CD14-positive monocyte (primary cell): ENCODE measurements around the gene HTRA2. TPM values are rescaled to one million over a fixed set of nuclear protein-coding genes. Genes with fewer than 3 reads are reported as not detected.

Experiments used
- DNase-seq, 3 donors: peaks; one replicate each; pipeline ENCODE4 v3.0.0-alpha.2; 2011 to 2022
- H2AFZ ChIP-seq: 2 replicates; pipeline ENCODE4 v1.6.0; 2012; ENCODE audit warnings: mild to moderate bottlenecking, low read depth, low read length, inconsistent platforms; ENCODE audit not compliant: insufficient read depth, poor library complexity, severe bottlenecking
- H3K27ac ChIP-seq, 2 donors: 1 replicate in 1 of 2; 2 replicates in 1 of 2; pipeline ENCODE4 v1.5.1; 2012 to 2013; ENCODE audit warnings: low read length in 2 of 2, control low read depth in 1 of 2, inconsistent platforms in 1 of 2, low read depth in 1 of 2, mild to moderate bottlenecking in 1 of 2
- H3K27me3 ChIP-seq, 2 donors: one replicate each; pipeline versions ENCODE4 v1.6.0 to v1.6.1; 2011 to 2013; ENCODE audit warnings: low read length in 2 of 2; ENCODE audit not compliant: control insufficient read depth in 2 of 2, insufficient read depth in 2 of 2
- H3K36me3 ChIP-seq, 2 donors: replicated peaks in 1 of 2; 1 replicate in 1 of 2; 2 replicates in 1 of 2; pipeline versions ENCODE4 v1.5.1 to v1.6.1; 2012 to 2013; ENCODE audit warnings: low read length in 2 of 2, control low read depth in 1 of 2, inconsistent platforms in 1 of 2, mild to moderate bottlenecking in 1 of 2; ENCODE audit not compliant: insufficient read depth in 2 of 2, control insufficient read depth in 1 of 2
- H3K4me1 ChIP-seq, 2 donors: 1 replicate in 1 of 2; 2 replicates in 1 of 2; pipeline versions ENCODE4 v1.5.1 to v1.6.1; 2012 to 2013; ENCODE audit warnings: low read length in 2 of 2, control low read depth in 1 of 2, inconsistent platforms in 1 of 2, mild to moderate bottlenecking in 1 of 2, moderate library complexity in 1 of 2; ENCODE audit not compliant: insufficient read depth in 2 of 2, control insufficient read depth in 1 of 2
- H3K4me2 ChIP-seq: replicated peaks from 2 replicates; pipeline ENCODE3; 2012; ENCODE audit warnings: low read length, moderate library complexity, mild to moderate bottlenecking; ENCODE audit not compliant: poor library complexity, severe bottlenecking; ENCODE audit errors: extremely low read depth
- H3K4me3 ChIP-seq, 3 experiments: fragments of 200-600 bp in 1 of 3; sonication (generic) in 1 of 3; replicated peaks in 1 of 3; 1 replicate in 2 of 3; 2 replicates in 1 of 3; pipeline ENCODE4 v1.5.1; 2011 to 2013; ENCODE audit warnings: low read length in 3 of 3, mild to moderate bottlenecking in 3 of 3, control low read depth in 2 of 3, low read depth in 2 of 3, inconsistent platforms in 1 of 3, moderate library complexity in 1 of 3
- H3K79me2 ChIP-seq: 2 replicates; pipeline ENCODE4 v1.6.0; 2012; ENCODE audit warnings: mild to moderate bottlenecking, control low read depth, inconsistent platforms, low read length, moderate library complexity; ENCODE audit not compliant: insufficient read depth
- H3K9ac ChIP-seq: 2 replicates; pipeline ENCODE4 v1.6.0; 2017; ENCODE audit warnings: low read length, mild to moderate bottlenecking; ENCODE audit not compliant: insufficient read depth, poor library complexity, severe bottlenecking
- H3K9me3 ChIP-seq, 2 donors: replicated peaks in 1 of 2; 1 replicate in 1 of 2; 2 replicates in 1 of 2; pipeline versions ENCODE4 v1.5.1 to v1.6.1; 2012 to 2013; ENCODE audit warnings: low read length in 2 of 2, control low read depth in 1 of 2; ENCODE audit not compliant: control insufficient read depth in 1 of 2, insufficient read depth in 1 of 2
- H4K20me1 ChIP-seq: 2 replicates; pipeline ENCODE4 v1.6.0; 2012; ENCODE audit warnings: mild to moderate bottlenecking, low read length, control low read depth, moderate library complexity; ENCODE audit not compliant: insufficient read depth
- H3K27ac Mint-ChIP-seq, 7 donors: one replicate each; pipeline ENCODE4 v1.8.0; 2020; ENCODE audit warnings: mild to moderate bottlenecking in 7 of 7, mixed read lengths in 7 of 7, moderate library complexity in 6 of 7, inconsistent platforms in 2 of 7
- H3K27me3 Mint-ChIP-seq, 3 donors: one replicate each; pipeline ENCODE4 v1.8.0; 2021 to 2022; ENCODE audit warnings: low read depth in 3 of 3, mild to moderate bottlenecking in 3 of 3, mixed read lengths in 3 of 3, moderate library complexity in 3 of 3, inconsistent platforms in 1 of 3
- H3K36me3 Mint-ChIP-seq, 2 donors: one replicate each; pipeline ENCODE4 v1.8.0; 2020; ENCODE audit warnings: mixed read lengths in 2 of 2, inconsistent platforms in 1 of 2, mild to moderate bottlenecking in 1 of 2
- H3K4me1 Mint-ChIP-seq: one replicate; pipeline ENCODE4 v1.8.0; 2020; ENCODE audit warnings: mild to moderate bottlenecking, mixed read lengths
- H3K4me3 Mint-ChIP-seq, 2 donors: one replicate each; pipeline ENCODE4 v1.8.0; 2020; ENCODE audit warnings: mild to moderate bottlenecking in 2 of 2, mixed read lengths in 2 of 2, moderate library complexity in 1 of 2
- H3K9me3 Mint-ChIP-seq, 7 donors: one replicate each; pipeline ENCODE4 v1.8.0; 2020 to 2022; ENCODE audit warnings: mixed read lengths in 7 of 7, mild to moderate bottlenecking in 6 of 7, moderate library complexity in 6 of 7, inconsistent platforms in 2 of 7
- CTCF ChIP-seq: fragments of 200-600 bp; IDR thresholded peaks from one replicate; pipeline ENCODE4 v1.8.0; 2022; ENCODE audit warnings: antibody characterized with exemption, mild to moderate bottlenecking
- WGBS: methylation state at CpG from one replicate; pipeline ENCODE4 v1.1.5; 2013; ENCODE audit warnings: missing lambda C conversion rate; ENCODE audit not compliant: insufficient coverage; 5-methylcytosine and 5-hydroxymethylcytosine counted together
- intact Hi-C, 2 donors: fragments of 100-400 bp; cut with micrococcal nuclease; formaldehyde crosslinking; loops; one replicate each; pipeline versions ENCODE4 v1.15.0 to v1.15.1; 2023
- polyA plus RNA-seq, 3 donors: library from polyadenylated mRNA; depleted of rRNA in 1 of 3; unstranded in 2 of 3; stranded (reverse) in 1 of 3; fragments of 300-500 nt in 2 of 3; fragments of >200 nt in 1 of 3; fragmentation: Illumina TruSeq in 2 of 3; gene quantifications; 1 replicate in 2 of 3; 2 replicates in 1 of 3; pipeline ENCODE4 v1.2.3, GENCODE V29; 2012 to 2021

The HTRA2 gene
- polyA plus RNA-seq, 3 donors: 11.3 to 20.5 (median 15.0) TPM

- Mint-ChIP-seq H3K4me3 (no peak overlapping the region), H3K27me3 (peaks cover 2 to 8% (median 7%) of the 10 kb centered on the region in 3 donors)
- H3K9ac ChIP-seq: no peak overlapping the region
These were observed 2.0 kb upstream of the HTRA2 start for GRCh38 chr2:74527741-74528140.

More at GRCh38 chr2:74527741-74528140, 2.0 kb upstream of the HTRA2 start:
- no peaks in the 10 kb centered on the region for H3K9me3 ChIP-seq
- H3K36me3 Mint-ChIP-seq: peaks cover 28 to 41% of the 10 kb centered on the region in 2 donors
- H3K4me1 ChIP-seq: peaks cover 28 to 46% of the 10 kb centered on the region in 2 donors
- no peak overlapping the region for H2AFZ ChIP-seq
- H4K20me1 ChIP-seq: peaks cover 26% of the 10 kb centered on the region
- peaks cover 18 to 30% of the 10 kb centered on the region in 2 donors for H3K36me3 ChIP-seq
- peak overlapping the region in 1 of 2 donors; percentile 59 for H3K27ac ChIP-seq
- H3K27ac Mint-ChIP-seq: peak overlapping the region in 3 of 7 donors; percentile 22 to 64 (median 30)
- no peak for TF ChIP-seq CTCF
- H3K9me3 Mint-ChIP-seq: peaks cover 0 to 8% (median 0%) of the 10 kb centered on the region in 7 donors
- no peaks in the 10 kb centered on the region for H3K27me3 ChIP-seq
- no peak for DNase-seq
- H3K4me3 ChIP-seq: no peak overlapping the region
- intact Hi-C loops: loop anchor here (2.0 to 5.0 kb wide), 3 partner anchors 45 to 70 kb away; partner anchors contain the start of genes CCDC142 (in 2 of the 2), INO80B (in 2 of the 2), TTC31 (in 2 of the 2) and WBP1 (in 2 of the 2)
- peaks cover 42% of the 10 kb centered on the region for H3K4me1 Mint-ChIP-seq
- peaks cover 29% of the 10 kb centered on the region for H3K79me2 ChIP-seq
- no peak overlapping the region for H3K4me2 ChIP-seq
- 100% methylated on average over 5 of the region's 9 CpGs for WGBS
